Right lobe of liver (tissue), 4 donors: ENCODE data around the gene PALMD.

Experiments
- POLR2A ChIP-seq: fragments of 450-650 bp; IDR thresholded peaks from one replicate; pipeline ENCODE4 v1.6.1; 2017; ENCODE audit warnings: antibody characterized with exemption, mild to moderate bottlenecking
- TF ChIP-seq, protein P1 (sequence below), 4 donors: fragments of 200-600 bp in 3 of 4; fragments of 450-650 bp in 1 of 4; IDR thresholded peaks; one replicate each; pipeline versions ENCODE4 v1.5.1 to v1.8.0; 2016 to 2022; ENCODE audit warnings: antibody characterized with exemption in 4 of 4, mild to moderate bottlenecking in 2 of 4
- donor health status: DM: no; HTN: no; CAD: no.
- donor health status: DM: no; HTN: no; CAD: no.
- donor health status: DM: no; HTN: yes; CAD: no.

DNA sequence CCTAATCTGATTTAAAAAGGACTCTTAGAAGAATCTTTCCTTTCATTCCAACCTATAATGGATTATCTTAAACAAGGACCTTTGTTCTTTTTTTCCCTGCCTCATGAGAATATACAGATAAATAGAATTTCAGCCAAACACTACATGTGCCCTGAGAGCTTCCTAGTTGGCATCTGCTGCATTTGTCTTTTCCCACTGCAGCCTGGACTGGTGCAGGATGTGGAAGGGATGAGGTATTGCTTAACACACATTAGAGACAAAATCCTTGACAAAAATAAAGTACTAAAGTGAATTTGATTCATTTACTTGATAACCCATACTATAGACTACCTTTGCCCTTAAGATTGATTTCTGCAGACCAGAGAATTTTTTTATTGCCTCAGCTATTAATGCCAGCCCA is 59.5 kb downstream of the PALMD start:
- TF ChIP-seq POLR2A: no peak
- TF ChIP-seq, protein P1, sequence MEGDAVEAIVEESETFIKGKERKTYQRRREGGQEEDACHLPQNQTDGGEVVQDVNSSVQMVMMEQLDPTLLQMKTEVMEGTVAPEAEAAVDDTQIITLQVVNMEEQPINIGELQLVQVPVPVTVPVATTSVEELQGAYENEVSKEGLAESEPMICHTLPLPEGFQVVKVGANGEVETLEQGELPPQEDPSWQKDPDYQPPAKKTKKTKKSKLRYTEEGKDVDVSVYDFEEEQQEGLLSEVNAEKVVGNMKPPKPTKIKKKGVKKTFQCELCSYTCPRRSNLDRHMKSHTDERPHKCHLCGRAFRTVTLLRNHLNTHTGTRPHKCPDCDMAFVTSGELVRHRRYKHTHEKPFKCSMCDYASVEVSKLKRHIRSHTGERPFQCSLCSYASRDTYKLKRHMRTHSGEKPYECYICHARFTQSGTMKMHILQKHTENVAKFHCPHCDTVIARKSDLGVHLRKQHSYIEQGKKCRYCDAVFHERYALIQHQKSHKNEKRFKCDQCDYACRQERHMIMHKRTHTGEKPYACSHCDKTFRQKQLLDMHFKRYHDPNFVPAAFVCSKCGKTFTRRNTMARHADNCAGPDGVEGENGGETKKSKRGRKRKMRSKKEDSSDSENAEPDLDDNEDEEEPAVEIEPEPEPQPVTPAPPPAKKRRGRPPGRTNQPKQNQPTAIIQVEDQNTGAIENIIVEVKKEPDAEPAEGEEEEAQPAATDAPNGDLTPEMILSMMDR (IDR thresholded peaks at IDR 0.05): no peak
